COLO829 (cell line): ENCODE data around the gene PAOX.
"Not testable (repeated sequence)": the region's sequence is repeated elsewhere in the genome, so short reads cannot be mapped to it uniquely, and the experiment has no call there.

Experiments
- DNase-seq: peaks from one replicate; pipeline ENCODE4 v3.0.0; 2012; ENCODE audit warnings: low spot score

Gene PAOX

GRCh38 chr10:133405844-133406527 lies 26.9 kb downstream of the PAOX start:
- DNase-seq: no peak

- no peak for DNase-seq
Observed at GRCh38 chr10:133411523-133412380, 32.7 kb downstream of the PAOX start.

GRCh38 chr10:133412381-133412711 lies 33.3 kb downstream of the PAOX start:
- no peak for DNase-seq

- not testable (repeated sequence) for DNase-seq
Observed at GRCh38 chr10:133414401-133414800, 35.3 kb downstream of the PAOX start.

- DNase-seq: no peak
Observed at GRCh38 chr10:133415752-133416151, 36.7 kb downstream of the PAOX start.

- no peak for DNase-seq
Observed at GRCh38 chr10:133418289-133418993, 39.4 kb downstream of the PAOX start.

GRCh38 chr10:133419211-133419950 lies 40.3 kb downstream of the PAOX start:
- DNase-seq: no peak

- DNase-seq: no peak
Observed at GRCh38 chr10:133420028-133420427, 41.0 kb downstream of the PAOX start.

- DNase-seq: no peak
Observed at GRCh38 chr10:133420579-133420978, 41.5 kb downstream of the PAOX start.

- no peak for DNase-seq
Observed at GRCh38 chr10:133421336-133422222, 42.5 kb downstream of the PAOX start.

GRCh38 chr10:133422223-133422806 lies 43.3 kb downstream of the PAOX start:
- no peak for DNase-seq

- no peak for DNase-seq
Observed at GRCh38 chr10:133422807-133423771, 44.0 kb downstream of the PAOX start.

GRCh38 chr10:133424102-133424501 lies 45.0 kb downstream of the PAOX start:
- not testable (repeated sequence) for DNase-seq

- not testable (repeated sequence) for DNase-seq
Observed at GRCh38 chr10:133424601-133425000, 45.5 kb downstream of the PAOX start, which contains the start of gene SPRN. Gene SPRN (minus strand): TSS chr10:133424625. CDS start chr10:133423681, 944 bp downstream.

- DNase-seq: not testable (repeated sequence)
Observed at GRCh38 chr10:133429571-133429970, 50.5 kb downstream of the PAOX start.

GRCh38 chr10:133431888-133432613 lies 53.0 kb downstream of the PAOX start:
- not testable (repeated sequence) for DNase-seq

- not testable (repeated sequence) for DNase-seq
Observed at GRCh38 chr10:133432789-133433188, 53.7 kb downstream of the PAOX start.

- DNase-seq: peak; percentile 47
Observed at GRCh38 chr10:133438711-133439273, 59.7 kb downstream of the PAOX start.
